ENCODE results near the gene TANGO2. TPM values are rescaled to one million over a fixed set of nuclear protein-coding genes. Genes with fewer than 3 reads are reported as not detected.
A peak's percentile ranks its signal among the peaks of the same experiment; 100 is the strongest.

Gene TANGO2
- total and polyA plus RNA-seq, 9 of the 15 experiments (the other 6 are each of a cell fraction or from before 2014, with no cell fraction given): 15.5 to 94.9 (median 70.1) TPM

- TF ChIP-seq FOXP4 (CRISPR knock-in tag; IDR thresholded peaks at IDR 0.05; ENCODE audit: borderline replicate concordance) (no peak), REST (IDR thresholded peaks at IDR 0.05; ENCODE audit: borderline replicate concordance) (no peak), REST (CRISPR knock-in tag; IDR thresholded peaks at IDR 0.05; ENCODE audit: low read depth) (no peak), ZNF589 (CRISPR knock-in tag; IDR thresholded peaks at IDR 0.05; ENCODE audit: low read depth) (no peak), ZHX1 (conservative IDR thresholded peaks at IDR 0.05; ENCODE audit: low read length) (no peak), ZNF212 (CRISPR knock-in tag; IDR thresholded peaks at IDR 0.05) (0 out of 2 replicates have a peak, but pooled peaks have one; percentile 43), ZBTB33 (CRISPR knock-in tag; IDR thresholded peaks at IDR 0.05) (no peak), DNMT1 (IDR thresholded peaks at IDR 0.05) (no peak), ZC3H4 (CRISPR knock-in tag; IDR thresholded peaks at IDR 0.05; ENCODE audit: borderline replicate concordance) (no peak), POLR2G (IDR thresholded peaks at IDR 0.05; ENCODE audit: low read depth, low read length) (0 out of 2 replicates have a peak, but pooled peaks have one; percentile 7), BCOR (IDR thresholded peaks at IDR 0.05) (no peak)
Observed at GRCh38 chr22:19981171-19981960, 39.5 kb upstream of the TANGO2 start (continued).

Data from K562 (cell line).